GM19025 (cell line): ENCODE measurements around the gene ARHGDIA.

Experiments used
- ATAC-seq: cut with Tn5 transposase; IDR thresholded peaks from one replicate; pipeline ENCODE4 v1.9.1; 2021; ENCODE audit warnings: mild to moderate bottlenecking, low read depth, moderate library complexity; ENCODE audit not compliant: unreplicated experiment

ARHGDIA gene

GRCh38 chr17:81828656-81829055 is 42.5 kb downstream of the ARHGDIA start:
- ATAC-seq, result no peak

DNA sequence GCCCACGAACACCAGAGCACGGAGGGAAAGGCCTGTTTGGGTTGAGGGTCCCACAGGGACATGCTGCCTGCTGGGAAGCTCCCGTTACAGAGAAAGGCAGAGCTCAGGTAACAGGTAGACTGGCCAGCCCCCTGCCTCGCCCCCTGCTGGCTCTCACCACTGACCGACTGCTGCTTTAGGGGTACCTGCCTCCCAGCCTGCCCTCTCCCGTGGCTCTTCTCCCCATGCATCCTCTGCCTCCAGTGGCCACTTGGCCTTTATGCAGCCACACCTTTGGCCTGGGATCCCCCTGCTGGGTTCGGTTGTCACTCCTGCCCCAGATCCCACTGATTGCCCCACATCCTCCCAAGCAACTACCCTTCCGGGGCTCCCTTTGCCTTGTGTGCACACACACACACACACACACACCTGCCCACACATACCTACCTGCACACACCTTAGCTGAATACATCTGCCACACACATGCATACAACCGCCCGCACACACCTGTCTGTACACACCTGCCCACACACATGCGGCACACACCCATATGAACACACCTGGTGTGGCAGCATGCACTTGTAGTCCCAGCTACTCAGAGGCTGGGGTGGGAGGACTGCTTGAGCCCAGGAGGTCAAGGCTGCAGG is 45.2 kb downstream of the ARHGDIA start:
- ATAC-seq, result no peak

GRCh38 chr17:81824595-81824994 is 46.5 kb downstream of the ARHGDIA start:
- ATAC-seq, result no peak

GRCh38 chr17:81823820-81824550 is 47.2 kb downstream of the ARHGDIA start:
- ATAC-seq, result no peak

DNA sequence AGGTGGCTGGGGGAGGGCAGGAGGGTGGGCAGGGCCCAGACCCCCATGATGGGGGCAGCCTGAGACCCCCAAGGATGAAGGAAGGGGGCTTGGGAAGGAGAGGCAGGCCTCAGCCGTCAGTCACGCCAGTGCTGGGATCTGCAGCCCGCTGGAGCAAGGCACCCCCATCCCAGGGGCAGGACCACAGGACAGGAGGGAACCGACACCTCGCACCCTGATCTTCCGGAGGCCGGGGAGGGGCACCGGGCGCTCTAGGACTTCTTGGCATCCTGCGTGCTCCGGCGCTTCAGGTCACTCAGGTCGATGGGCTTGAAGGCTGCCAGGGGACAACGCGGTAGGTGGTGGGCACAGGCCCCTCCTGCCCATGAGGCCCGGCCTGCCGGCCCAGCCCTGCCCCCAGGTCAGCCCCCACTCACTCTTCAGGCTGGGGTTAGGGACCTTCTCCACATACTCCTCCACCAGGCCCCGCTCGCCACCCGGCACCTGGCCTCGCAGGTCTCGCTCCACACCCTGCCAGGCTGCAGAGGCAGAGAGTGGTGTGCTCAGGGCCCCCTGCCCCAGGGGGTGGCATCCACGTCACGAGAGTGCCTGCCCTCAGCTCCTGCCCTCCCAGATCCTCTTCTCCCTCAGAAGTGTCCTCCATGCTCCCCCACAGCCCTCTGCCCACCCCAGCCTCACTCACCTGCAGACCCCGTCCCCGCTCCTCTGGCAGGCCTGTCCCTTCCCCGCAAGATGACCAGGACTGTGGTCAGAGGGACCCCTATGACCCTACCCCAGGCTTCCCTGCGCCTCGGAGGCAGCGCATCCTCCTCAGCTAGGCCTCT is 47.9 kb downstream of the ARHGDIA start:
- no peak for ATAC-seq

- ATAC-seq, result no peak
These were observed 48.9 kb downstream of the ARHGDIA start for GRCh38 chr17:81822312-81822637.

- ATAC-seq, result no peak
These were observed 49.4 kb downstream of the ARHGDIA start for GRCh38 chr17:81821603-81822311.

GRCh38 chr17:81821147-81821546 is 50.0 kb downstream of the ARHGDIA start:
- ATAC-seq, result no peak

GRCh38 chr17:81819708-81820107 is 51.4 kb downstream of the ARHGDIA start:
- ATAC-seq, result no peak

DNA sequence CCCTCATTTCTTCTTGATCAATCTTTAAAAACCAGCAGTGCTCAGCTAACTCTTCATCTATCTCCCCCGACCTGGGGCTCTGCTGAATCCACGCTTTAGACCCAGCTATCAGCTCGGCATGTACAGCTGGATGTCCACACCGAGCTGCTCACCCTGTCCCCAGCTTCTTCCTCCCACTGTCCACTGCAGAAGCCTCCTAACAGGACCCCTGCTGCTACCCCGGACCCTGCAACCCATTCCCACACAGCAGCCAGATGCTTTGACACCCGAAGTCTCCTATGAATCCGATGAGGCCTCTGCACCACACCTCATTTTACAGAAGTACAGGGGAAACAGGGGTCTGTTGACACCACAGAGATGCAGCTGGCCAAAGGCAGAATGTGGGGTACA is 53.4 kb downstream of the ARHGDIA start:
- no peak for ATAC-seq
